A549 (cell line): ENCODE results near the gene CSAD.

ENCODE experiments used
- CTCF ChIP-seq: fragments of >200 bp; sonication (Bioruptor Twin); formaldehyde crosslinking; IDR thresholded peaks from 3 replicates; pipeline ENCODE4 v1.5.1; 2016
- KDM1A ChIP-seq: fragments of 200-600 bp; sonication (generic); IDR thresholded peaks from 2 replicates; pipeline ENCODE4 v1.6.1; 2016; ENCODE audit warnings: low read depth, mild to moderate bottlenecking
- TF ChIP-seq, protein P1 (sequence below): fragments of 450-650 bp; IDR thresholded peaks from 2 replicates; pipeline ENCODE4 v1.6.1; 2014; ENCODE audit warnings: antibody characterized with exemption

GRCh38 chr12:53196486-53196885, 15.8 kb upstream of the CSAD start:
- TF ChIP-seq CTCF: no peak
- TF ChIP-seq KDM1A: no peak
- TF ChIP-seq, protein P1, sequence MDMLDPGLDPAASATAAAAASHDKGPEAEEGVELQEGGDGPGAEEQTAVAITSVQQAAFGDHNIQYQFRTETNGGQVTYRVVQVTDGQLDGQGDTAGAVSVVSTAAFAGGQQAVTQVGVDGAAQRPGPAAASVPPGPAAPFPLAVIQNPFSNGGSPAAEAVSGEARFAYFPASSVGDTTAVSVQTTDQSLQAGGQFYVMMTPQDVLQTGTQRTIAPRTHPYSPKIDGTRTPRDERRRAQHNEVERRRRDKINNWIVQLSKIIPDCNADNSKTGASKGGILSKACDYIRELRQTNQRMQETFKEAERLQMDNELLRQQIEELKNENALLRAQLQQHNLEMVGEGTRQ: no peak
